Limb (tissue), 2 donors: Measurements from ENCODE around the gene OSBPL3.
"Not testable (repeated sequence)": the region's sequence is repeated elsewhere in the genome, so short reads cannot be mapped to it uniquely, and the experiment has no call there.

Experiments used
- DNase-seq, 2 donors: peaks; one replicate each; pipeline ENCODE4 v3.0.0-alpha.2; 2016; ENCODE audit errors: extremely low spot score in 2 of 2

OSBPL3 gene

GRCh38 chr7:24797270-24797669 lies 182.7 kb downstream of the OSBPL3 start:
- DNase-seq: no peak

- no peak for DNase-seq
Measured at GRCh38 chr7:24795407-24795767, 184.6 kb downstream of the OSBPL3 start.

DNA sequence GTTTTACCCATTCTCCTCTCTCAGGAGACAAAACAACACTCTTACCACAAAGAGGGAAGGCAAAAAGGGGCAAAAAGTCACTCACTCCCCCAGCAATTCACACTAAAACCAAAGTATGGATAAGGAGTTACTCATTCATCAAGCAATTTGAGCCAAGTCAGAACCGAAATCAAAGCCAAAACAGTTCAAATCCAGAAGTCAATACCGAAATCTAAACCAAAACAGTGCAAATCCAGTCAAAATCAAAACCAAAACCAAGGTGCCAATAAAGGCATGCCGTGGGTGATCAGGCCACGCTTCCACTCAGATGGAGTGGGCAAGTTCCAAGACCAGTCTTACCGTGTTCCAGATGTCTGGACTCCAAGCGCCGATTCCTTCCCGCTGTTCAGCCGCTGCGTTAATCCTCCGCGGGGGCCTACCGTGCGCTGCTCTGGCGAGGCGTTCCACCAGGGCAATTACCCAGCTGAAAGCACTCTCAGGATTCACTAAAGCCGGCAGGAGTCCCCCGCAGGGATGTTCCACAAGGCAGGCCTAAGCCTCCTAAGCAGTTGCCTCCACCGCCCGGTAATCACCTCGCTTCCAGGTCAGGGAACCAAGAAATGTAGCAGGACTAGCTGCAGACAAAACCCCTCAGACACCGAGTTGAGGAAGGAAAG lies 185.1 kb downstream of the OSBPL3 start:
- DNase-seq: not testable (repeated sequence)

- no peak for DNase-seq
Measured at GRCh38 chr7:24793982-24794648, 185.9 kb downstream of the OSBPL3 start.

- no peak for DNase-seq
Measured at GRCh38 chr7:24788961-24789576, 190.9 kb downstream of the OSBPL3 start.

DNA sequence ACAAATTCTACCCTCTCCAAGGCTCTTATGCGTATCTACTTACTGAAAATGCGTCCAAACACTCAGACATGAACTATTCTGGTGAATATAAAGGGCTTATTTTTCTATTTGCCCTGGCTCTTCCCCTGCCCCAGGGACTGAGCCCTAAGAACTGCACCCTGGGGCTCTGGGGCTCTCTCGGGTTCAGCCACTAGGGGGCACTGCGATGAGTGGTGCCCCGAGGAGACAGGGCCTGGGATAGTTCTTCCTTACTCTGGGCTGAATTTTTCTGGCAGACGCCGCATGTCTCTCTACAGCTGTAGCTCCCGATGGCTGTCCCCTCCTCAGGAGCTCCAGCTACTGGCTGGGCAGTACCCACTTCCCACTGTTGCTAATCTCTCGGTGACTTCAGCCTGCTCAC lies 191.9 kb downstream of the OSBPL3 start:
- DNase-seq: no peak

DNA sequence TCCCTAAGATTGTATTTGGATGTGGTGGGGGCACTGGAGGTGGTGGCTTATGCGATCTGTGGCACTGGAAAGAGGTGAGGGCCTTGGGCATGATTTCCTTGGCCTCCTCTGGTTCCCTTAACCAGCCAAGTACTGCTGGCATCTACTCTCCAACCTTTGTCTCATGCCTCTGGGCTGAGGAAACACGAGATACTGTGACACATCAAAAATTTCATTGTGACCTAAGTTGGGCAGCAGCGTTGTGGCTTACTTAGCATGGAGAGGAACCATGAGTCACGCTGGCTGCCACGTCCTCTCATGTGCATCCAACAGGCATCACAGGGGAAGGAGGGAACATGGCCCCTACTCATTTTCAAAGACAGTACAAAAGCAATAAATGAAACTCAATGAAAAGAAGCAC lies 193.0 kb downstream of the OSBPL3 start:
- DNase-seq: no peak

DNA sequence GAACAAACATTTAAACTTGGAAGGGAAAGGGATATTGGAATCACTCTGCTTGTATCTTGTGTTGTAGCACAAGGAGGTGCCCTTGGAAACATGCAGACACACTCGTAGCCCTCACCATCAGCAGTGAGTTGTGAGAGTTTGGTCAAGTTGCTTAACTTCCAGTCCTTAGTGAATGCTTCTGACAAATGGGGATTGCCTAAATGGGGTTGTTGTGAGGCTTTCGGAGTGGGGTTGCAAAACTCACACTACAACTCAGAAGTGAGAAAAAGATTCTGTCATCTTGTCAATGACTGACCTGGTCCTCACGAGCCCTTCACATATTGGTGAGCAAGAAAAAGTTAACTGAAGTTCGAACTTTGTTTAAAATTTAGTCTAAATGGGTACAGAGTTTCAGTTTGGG lies 193.7 kb downstream of the OSBPL3 start:
- DNase-seq: no peak

DNA sequence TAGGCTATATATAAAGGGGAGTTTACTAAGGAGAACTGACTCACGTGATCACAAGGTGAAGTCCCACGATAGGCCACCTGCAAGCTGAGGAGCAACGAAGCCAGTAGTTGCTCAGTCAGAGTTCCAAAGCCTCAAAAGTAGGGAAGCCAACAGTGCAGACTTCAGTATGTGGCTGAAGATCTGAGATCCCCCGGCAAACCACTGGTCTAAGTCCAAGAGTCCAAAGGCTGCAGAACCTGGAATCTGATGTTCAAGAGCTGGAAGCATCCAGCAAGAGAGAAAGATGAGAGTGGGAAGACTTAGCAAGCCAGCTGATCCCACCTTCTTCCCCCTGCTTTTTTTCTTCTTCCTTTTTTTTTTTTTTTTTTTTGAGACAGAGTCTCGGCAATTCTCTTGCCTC lies 195.7 kb downstream of the OSBPL3 start:
- no peak for DNase-seq

DNA sequence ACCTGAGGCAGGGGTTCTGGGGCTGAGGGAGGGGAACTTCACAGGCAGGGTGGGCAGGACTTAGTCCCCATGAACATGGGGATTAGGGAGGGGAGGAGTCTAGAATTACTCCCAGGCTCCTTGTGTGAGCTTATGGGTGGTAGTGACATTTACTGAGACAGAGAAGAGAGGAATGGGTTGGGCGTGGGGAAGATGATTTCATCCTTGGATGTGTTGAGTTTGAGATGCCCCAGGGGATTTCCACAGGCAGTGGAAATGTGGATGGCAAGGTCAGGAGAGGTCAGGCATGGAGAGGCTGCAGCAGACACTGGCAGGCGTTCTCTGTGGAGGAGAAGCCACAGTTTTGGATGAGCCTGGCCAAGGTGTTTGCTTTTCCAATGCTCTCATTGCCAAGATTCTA lies 196.3 kb downstream of the OSBPL3 start:
- DNase-seq: no peak

DNA sequence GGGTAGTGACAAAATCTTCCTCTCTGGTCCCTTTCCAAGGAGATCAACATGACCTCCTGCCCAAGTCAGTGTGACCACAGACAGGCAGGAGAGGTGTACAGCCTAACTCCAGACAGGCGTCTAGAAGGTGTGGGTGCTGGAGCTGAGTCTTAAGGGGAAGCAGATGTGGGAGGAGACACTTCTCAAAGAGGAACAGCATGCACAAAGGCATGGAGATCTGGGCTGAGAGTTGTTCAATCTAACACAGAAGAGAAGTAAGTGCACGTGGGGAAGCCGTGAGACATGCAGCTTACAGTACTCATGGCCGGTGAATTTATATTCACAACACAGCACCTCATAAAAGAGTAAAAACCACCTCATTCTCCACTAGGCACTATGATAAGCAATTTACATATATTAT lies 198.9 kb downstream of the OSBPL3 start:
- DNase-seq: no peak

- no peak for DNase-seq
Measured at GRCh38 chr7:24779283-24779655, 200.7 kb downstream of the OSBPL3 start.

GRCh38 chr7:24778543-24779282 lies 201.3 kb downstream of the OSBPL3 start:
- DNase-seq: no peak

- DNase-seq: no peak
Measured at GRCh38 chr7:24777806-24778205, 202.2 kb downstream of the OSBPL3 start.

- no peak for DNase-seq
Measured at GRCh38 chr7:24773646-24774045, 206.3 kb downstream of the OSBPL3 start.

DNA sequence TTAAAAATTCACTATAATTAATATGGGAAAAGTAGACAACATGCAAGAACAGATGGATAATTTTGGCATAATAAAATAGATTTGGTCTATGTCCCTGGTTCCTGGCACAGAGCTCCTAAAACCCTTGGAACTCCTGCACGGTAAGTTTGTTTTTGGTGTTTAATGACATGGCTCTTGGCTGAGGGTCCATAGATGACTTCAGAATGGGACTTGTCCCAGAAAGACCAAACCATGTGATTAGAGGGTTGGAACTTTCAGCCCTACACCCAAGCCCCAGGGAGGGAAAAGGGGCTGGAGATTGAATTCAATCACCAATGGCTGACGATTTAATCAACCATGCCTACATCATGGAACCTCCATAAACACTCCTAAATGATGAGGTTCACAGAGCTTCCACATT lies 210.1 kb downstream of the OSBPL3 start:
- DNase-seq: no peak

- no peak for DNase-seq
Measured at GRCh38 chr7:24769014-24769830, 210.8 kb downstream of the OSBPL3 start.

DNA sequence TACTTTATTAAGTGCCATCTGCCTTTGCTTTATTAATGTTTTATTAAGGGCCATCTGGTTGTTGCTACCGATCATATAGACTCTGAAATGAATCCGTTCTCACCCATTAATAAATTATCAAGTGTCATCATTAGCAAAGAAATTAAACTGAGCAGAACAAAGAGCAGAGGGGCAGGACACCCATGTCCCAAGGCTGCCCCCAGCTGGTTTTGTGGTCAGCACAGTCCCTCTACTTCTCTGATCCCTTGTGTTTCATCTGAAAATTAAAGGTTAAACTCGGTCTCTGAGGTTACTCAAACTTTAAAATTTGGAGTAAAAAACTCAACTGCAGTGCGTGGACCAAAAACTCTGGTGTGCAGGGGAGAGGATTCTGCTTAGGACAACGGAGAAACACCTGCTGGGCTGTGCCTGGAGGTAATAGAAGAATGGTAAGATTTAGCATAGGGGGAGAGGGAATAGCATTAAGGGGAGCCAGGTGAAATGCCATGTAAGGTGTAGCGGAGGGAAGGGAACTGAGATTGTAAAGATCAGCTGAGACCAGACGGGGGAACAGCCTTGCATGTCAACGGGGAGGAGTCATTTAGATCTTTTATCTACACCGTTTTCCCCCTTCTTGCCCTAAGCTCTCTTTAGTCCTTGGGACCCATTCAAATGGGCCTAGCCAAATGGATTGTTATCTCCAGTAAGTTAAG lies 212.0 kb downstream of the OSBPL3 start:
- no peak for DNase-seq

DNA sequence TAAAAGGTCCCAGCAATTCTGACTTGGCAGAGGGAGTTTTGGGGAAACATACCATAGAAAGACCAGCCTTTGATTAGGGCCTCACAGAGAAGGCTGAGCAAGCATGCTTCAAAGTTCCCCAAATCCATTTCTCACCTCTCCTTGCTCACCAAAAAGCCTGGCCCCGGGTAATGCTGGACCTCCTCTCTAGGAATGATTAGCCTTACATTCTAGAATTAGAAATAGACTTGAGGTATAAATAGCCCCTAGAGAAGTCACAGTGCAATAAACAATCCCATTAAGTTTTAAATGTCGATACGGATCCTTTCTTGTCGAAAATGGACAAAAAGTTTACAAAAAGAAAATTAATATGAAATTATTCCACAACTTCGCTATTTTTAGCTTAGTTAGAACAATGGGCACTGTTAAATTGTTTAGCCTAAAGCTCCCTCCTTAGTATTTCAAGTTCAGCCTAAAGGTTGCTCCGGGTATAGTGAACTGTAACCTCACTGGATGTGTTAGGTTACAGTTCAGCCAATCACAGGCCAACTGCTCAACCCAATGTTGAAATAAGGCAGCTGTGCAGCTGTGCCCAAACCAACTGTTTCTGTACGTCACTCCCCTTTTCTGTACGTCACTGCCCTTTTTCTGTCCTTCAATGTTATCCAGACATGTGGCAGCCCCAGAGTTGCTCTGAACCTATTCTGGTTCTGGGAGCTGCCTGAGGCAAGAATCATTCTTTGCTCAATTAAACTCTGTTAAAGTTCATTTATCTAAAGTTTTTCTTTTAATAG lies 214.8 kb downstream of the OSBPL3 start:
- no peak for DNase-seq

DNA sequence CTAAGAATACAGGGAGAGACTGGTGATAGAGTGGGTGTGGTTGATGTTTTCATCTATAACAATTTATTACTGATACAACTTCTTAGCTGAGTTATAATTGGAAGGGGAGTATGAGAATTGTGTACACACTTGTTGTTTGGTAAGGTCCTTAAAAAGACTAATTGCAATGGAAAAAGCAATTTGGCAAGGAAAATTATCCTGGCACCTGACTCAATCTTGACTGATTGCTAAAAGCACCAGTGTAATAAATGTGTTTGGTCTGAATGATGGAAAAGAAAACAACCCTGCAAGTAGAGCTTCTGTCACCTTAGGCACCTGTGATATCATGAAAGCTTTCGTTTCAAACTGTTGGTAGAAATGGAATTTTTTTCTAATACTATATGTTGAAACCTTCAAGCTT lies 216.0 kb downstream of the OSBPL3 start:
- DNase-seq: no peak
